Activated CD4-positive, alpha-beta memory T cell treated with anti-CD3 and anti-CD28 coated beads for 36 hours (primary cell): ENCODE results near the gene TEX53. TPM values are rescaled to one million over a fixed set of nuclear protein-coding genes. Genes with fewer than 3 reads are reported as not detected.

Experiments
- CTCF ChIA-PET: fragments of 350-600 bp; sonication (Branson Sonifier 250); formaldehyde crosslinking; loops from one replicate; lab custom pipeline; 2021; ENCODE audit warnings: antibody characterized with exemption, inconsistent platforms; lab: Charles Lee
- POLR2A ChIA-PET: fragments of 350-600 bp; sonication (Branson Sonifier 250); formaldehyde crosslinking; loops from one replicate; lab custom pipeline; 2021; ENCODE audit warnings: antibody characterized with exemption; lab: Charles Lee
- DNase-seq: peaks from one replicate; pipeline ENCODE4 v3.0.0-alpha.2; 2020
- H3K27ac Mint-ChIP-seq: one replicate; pipeline ENCODE4 v1.8.0; 2021; ENCODE audit warnings: mixed read lengths
- H3K27me3 Mint-ChIP-seq: one replicate; pipeline ENCODE4 v1.8.0; 2021; ENCODE audit warnings: mixed read lengths
- H3K36me3 Mint-ChIP-seq: one replicate; pipeline ENCODE4 v1.8.0; 2021; ENCODE audit warnings: mixed read lengths
- H3K4me1 Mint-ChIP-seq: one replicate; pipeline ENCODE4 v1.8.0; 2021; ENCODE audit warnings: low read depth, mixed read lengths
- H3K4me3 Mint-ChIP-seq: one replicate; pipeline ENCODE4 v1.8.0; 2021; ENCODE audit warnings: mild to moderate bottlenecking, mixed read lengths
- H3K9me3 Mint-ChIP-seq: one replicate; pipeline ENCODE4 v1.8.0; 2021; ENCODE audit warnings: mixed read lengths
- intact Hi-C: fragments of 100-400 bp; cut with micrococcal nuclease; formaldehyde crosslinking; loops from one replicate; pipeline ENCODE4 v1.15.1; 2023
- total RNA-seq, 2 experiments: library from RNA; stranded (reverse); gene quantifications; one replicate each; pipeline ENCODE4 v1.2.3, GENCODE V29; 2021

Gene TEX53
- total RNA-seq, 2 experiments from 2014 or later = not detected

GRCh38 chr9:114691046-114691955, 33.7 kb upstream of the TEX53 start:
- CTCF ChIA-PET = interaction anchor here (0.7 to 5.7 kb wide), 16 partner anchors 9 to 323 kb away, joined by 3 to 55 read pairs (median 5); partner anchors contain the start of genes TEX48 and TNFSF8
- H3K4me1 Mint-ChIP-seq = peaks cover 87% of the 10 kb centered on the region
- H3K36me3 Mint-ChIP-seq = peaks cover 9% of the 10 kb centered on the region
- H3K27me3 Mint-ChIP-seq = no peaks in the 10 kb centered on the region
- intact Hi-C loops = loop anchor here (1.0 to 5.0 kb wide), 10 partner anchors 28 to 315 kb away; partner anchors contain the start of gene TNFSF15
- H3K4me3 Mint-ChIP-seq = peak overlapping the region; percentile 55
- peak overlapping the region; percentile 99 for H3K27ac Mint-ChIP-seq
- peaks cover 2% of the 10 kb centered on the region for H3K9me3 Mint-ChIP-seq
- peak; percentile 88 for DNase-seq
- POLR2A ChIA-PET = interaction anchor here (0.6 to 4.9 kb wide), 21 partner anchors 8 to 344 kb away, joined by 3 to 38 read pairs (median 9); partner anchors contain the start of gene TNFSF8

GRCh38 chr9:114690308-114690707, 32.7 kb upstream of the TEX53 start:
- DNase-seq = no peak
- intact Hi-C loops = loop anchor here (1.0 to 5.0 kb wide), 6 partner anchors 8 to 218 kb away; partner anchors contain the start of gene TNFSF15
- peaks cover 12% of the 10 kb centered on the region for H3K36me3 Mint-ChIP-seq
- peaks cover 87% of the 10 kb centered on the region for H3K4me1 Mint-ChIP-seq
- peaks cover 2% of the 10 kb centered on the region for H3K9me3 Mint-ChIP-seq
- H3K27me3 Mint-ChIP-seq = no peaks in the 10 kb centered on the region
- CTCF ChIA-PET = interaction anchor here (1.1 to 5.7 kb wide), 9 partner anchors 8 to 324 kb away, joined by 3 to 55 read pairs (median 7); partner anchors contain the start of gene TEX48
- H3K27ac Mint-ChIP-seq = peak overlapping the region; percentile 99
- H3K4me3 Mint-ChIP-seq = no peak overlapping the region
- POLR2A ChIA-PET = interaction anchor here (1.1 to 4.9 kb wide), 17 partner anchors 9 to 345 kb away, joined by 3 to 38 read pairs (median 9); partner anchors contain the start of gene TNFSF8

GRCh38 chr9:114689813-114690212, 32.2 kb upstream of the TEX53 start:
- peaks cover 2% of the 10 kb centered on the region for H3K9me3 Mint-ChIP-seq
- no peak overlapping the region for H3K4me3 Mint-ChIP-seq
- H3K4me1 Mint-ChIP-seq = peaks cover 84% of the 10 kb centered on the region
- no peaks in the 10 kb centered on the region for H3K27me3 Mint-ChIP-seq
- no peak for DNase-seq
- intact Hi-C loops = loop anchor here (1.0 to 5.0 kb wide), 6 partner anchors 8 to 219 kb away; partner anchors contain the start of gene TNFSF15
- H3K36me3 Mint-ChIP-seq = peaks cover 12% of the 10 kb centered on the region
- peak overlapping the region; percentile 99 for H3K27ac Mint-ChIP-seq
- ChIA-PET CTCF (interaction anchor here (0.7 to 5.5 kb wide), 8 partner anchors 8 to 325 kb away, joined by 3 to 55 read pairs (median 6); partner anchors contain the start of gene TEX48), POLR2A (interaction anchor here (2.4 to 4.9 kb wide), 6 partner anchors 29 to 317 kb away, joined by 12 to 38 read pairs (median 24); partner anchors contain the start of gene TNFSF8)

GRCh38 chr9:114688909-114689610, 31.5 kb upstream of the TEX53 start:
- no peak overlapping the region for H3K4me3 Mint-ChIP-seq
- H3K4me1 Mint-ChIP-seq = peaks cover 82% of the 10 kb centered on the region
- no peaks in the 10 kb centered on the region for H3K27me3 Mint-ChIP-seq
- H3K27ac Mint-ChIP-seq = peak overlapping the region; percentile 99
- intact Hi-C loops = no loop called here
- POLR2A ChIA-PET = interaction anchor here (1.1 to 3.5 kb wide), 2 partner anchors 10 to 48 kb away, joined by 5 to 24 read pairs; no protein-coding TSS in a partner anchor
- H3K9me3 Mint-ChIP-seq = peaks cover 5% of the 10 kb centered on the region
- peaks cover 14% of the 10 kb centered on the region for H3K36me3 Mint-ChIP-seq
- DNase-seq = no peak
- CTCF ChIA-PET = interaction anchor here (0.7 to 5.5 kb wide), 5 partner anchors 7 to 326 kb away, joined by 3 to 55 read pairs (median 5); partner anchors contain the start of gene TEX48

GRCh38 chr9:114688379-114688778, 30.8 kb upstream of the TEX53 start:
- DNase-seq = no peak
- Mint-ChIP-seq H3K4me1 (peaks cover 80% of the 10 kb centered on the region), H3K27me3 (no peaks in the 10 kb centered on the region), H3K4me3 (no peak overlapping the region), H3K9me3 (peaks cover 7% of the 10 kb centered on the region), H3K36me3 (peaks cover 15% of the 10 kb centered on the region), H3K27ac (peak overlapping the region; percentile 7)
- POLR2A ChIA-PET = interaction anchor here (0.9 to 1.1 kb wide), 2 partner anchors 8 to 10 kb away, joined by 3 to 5 read pairs; no protein-coding TSS in a partner anchor
- CTCF ChIA-PET = interaction anchor here (1.2 to 5.5 kb wide), 2 partner anchors 218 to 326 kb away, joined by 5 to 35 read pairs; no protein-coding TSS in a partner anchor
- intact Hi-C loops = no loop called here

GRCh38 chr9:114687034-114687433, 29.4 kb upstream of the TEX53 start:
- no peaks in the 10 kb centered on the region for H3K27me3 Mint-ChIP-seq
- ChIA-PET POLR2A (no interaction called here), CTCF (no interaction called here)
- peaks cover 15% of the 10 kb centered on the region for H3K36me3 Mint-ChIP-seq
- no peak for DNase-seq
- H3K4me1 Mint-ChIP-seq = peaks cover 72% of the 10 kb centered on the region
- H3K9me3 Mint-ChIP-seq = peaks cover 7% of the 10 kb centered on the region
- intact Hi-C loops = no loop called here
- peak overlapping the region; percentile 61 for H3K4me3 Mint-ChIP-seq
- H3K27ac Mint-ChIP-seq = peak overlapping the region; percentile 80

- peaks cover 7% of the 10 kb centered on the region for H3K9me3 Mint-ChIP-seq
- CTCF ChIA-PET = interaction anchor here (0.7 to 1.6 kb wide), 8 partner anchors 9 to 325 kb away, joined by 3 to 7 read pairs (median 3); no protein-coding TSS in a partner anchor
- H3K27me3 Mint-ChIP-seq = no peaks in the 10 kb centered on the region
- peaks cover 14% of the 10 kb centered on the region for H3K36me3 Mint-ChIP-seq
- POLR2A ChIA-PET = interaction anchor here (0.6 kb wide), 1 partner anchor 244 kb away, joined by 3 read pairs; the partner anchor contains the start of gene TNFSF8
- peaks cover 70% of the 10 kb centered on the region for H3K4me1 Mint-ChIP-seq
- peak overlapping the region; percentile 43 for H3K4me3 Mint-ChIP-seq
- intact Hi-C loops = loop anchor here (1.0 kb wide), 1 partner anchor 12 kb away; no protein-coding TSS in a partner anchor
- DNase-seq = no peak
- peak overlapping the region; percentile 75 for H3K27ac Mint-ChIP-seq
These were observed 28.3 kb upstream of the TEX53 start for GRCh38 chr9:114685951-114686350.

GRCh38 chr9:114684036-114684435, 26.4 kb upstream of the TEX53 start:
- Mint-ChIP-seq H3K27ac (peak overlapping the region; percentile 23), H3K27me3 (no peaks in the 10 kb centered on the region), H3K4me3 (no peak overlapping the region), H3K4me1 (peaks cover 69% of the 10 kb centered on the region), H3K9me3 (peaks cover 7% of the 10 kb centered on the region), H3K36me3 (peaks cover 12% of the 10 kb centered on the region)
- POLR2A ChIA-PET = no interaction called here
- peak; percentile 53 for DNase-seq
- intact Hi-C loops = no loop called here
- CTCF ChIA-PET = interaction anchor here (0.6 to 10.6 kb wide), 8 partner anchors 8 to 463 kb away, joined by 3 to 242 read pairs (median 79); no protein-coding TSS in a partner anchor

GRCh38 chr9:114682846-114683245, 25.2 kb upstream of the TEX53 start:
- ChIA-PET CTCF (interaction anchor here (0.7 to 10.6 kb wide), 17 partner anchors 9 to 841 kb away, joined by 3 to 242 read pairs (median 14); no protein-coding TSS in a partner anchor), POLR2A (interaction anchor here (0.7 kb wide), 1 partner anchor 230 kb away, joined by 3 read pairs; no protein-coding TSS in a partner anchor)
- DNase-seq = no peak
- H3K4me1 Mint-ChIP-seq = peaks cover 58% of the 10 kb centered on the region
- H3K4me3 Mint-ChIP-seq = no peak overlapping the region
- peaks cover 9% of the 10 kb centered on the region for H3K36me3 Mint-ChIP-seq
- no peaks in the 10 kb centered on the region for H3K27me3 Mint-ChIP-seq
- peak overlapping the region; percentile 4 for H3K27ac Mint-ChIP-seq
- peaks cover 5% of the 10 kb centered on the region for H3K9me3 Mint-ChIP-seq
- intact Hi-C loops = loop anchor here (1.0 kb wide), 3 partner anchors 36 to 331 kb away; no protein-coding TSS in a partner anchor

- Mint-ChIP-seq H3K27me3 (peaks cover 6% of the 10 kb centered on the region), H3K4me1 (peaks cover 50% of the 10 kb centered on the region), H3K36me3 (peaks cover 7% of the 10 kb centered on the region), H3K4me3 (peak within 1 kb of the TSS; percentile 40), H3K9me3 (peaks cover 4% of the 10 kb centered on the region), H3K27ac (peak within 1 kb of the TSS; percentile 76)
- POLR2A ChIA-PET = interaction anchor here (0.7 to 1.9 kb wide), 4 partner anchors 10 to 333 kb away, joined by 3 to 8 read pairs (median 6); no protein-coding TSS in a partner anchor
- CTCF ChIA-PET = interaction anchor here (0.7 to 10.6 kb wide), 57 partner anchors 10 to 845 kb away, joined by 3 to 242 read pairs (median 5); partner anchors contain the start of genes TNFSF15 and TNFSF8
- peak; percentile 90 for DNase-seq
- intact Hi-C loops = loop anchor here (1.0 kb wide), 5 partner anchors 19 to 333 kb away; no protein-coding TSS in a partner anchor
These were observed 24.2 kb upstream of the TEX53 start, which contains the start of gene TEX48 for GRCh38 chr9:114681594-114682332. TEX48 (minus strand) TSS chr9:114682192; CDS start chr9:114671723, 10,469 bp downstream.
